Limb (tissue), 2 donors: Measurements from ENCODE around the gene S100A9.
"Not testable (repeated sequence)": the region's sequence is repeated elsewhere in the genome, so short reads cannot be mapped to it uniquely, and the experiment has no call there.

Source experiments
- DNase-seq, 2 donors: peaks; one replicate each; pipeline ENCODE4 v3.0.0-alpha.2; 2016; ENCODE audit errors: extremely low spot score in 2 of 2

The S100A9 gene

GRCh38 chr1:153357853-153358690 is at the start of gene S100A9:
S100A9 (plus strand) TSS chr1:153357854; CDS start chr1:153358284, 430 bp downstream.
- no peak for DNase-seq

GRCh38 chr1:153308540-153308939 is 49.1 kb upstream of the S100A9 start:
- DNase-seq = no peak

GRCh38 chr1:153309441-153309840 is 48.2 kb upstream of the S100A9 start:
- no peak for DNase-seq

GRCh38 chr1:153310526-153310925 is 47.1 kb upstream of the S100A9 start:
- no peak for DNase-seq

- no peak for DNase-seq
These were observed 45.0 kb upstream of the S100A9 start, which contains the start of gene PGLYRP3 for GRCh38 chr1:153312570-153313186. PGLYRP3 (minus strand) TSS chr1:153312952; CDS start chr1:153310665, 2,287 bp downstream.

GRCh38 chr1:153313288-153313687 is 44.4 kb upstream of the S100A9 start:
- DNase-seq = no peak

GRCh38 chr1:153314388-153314787 is 43.3 kb upstream of the S100A9 start:
- not testable (repeated sequence) for DNase-seq

GRCh38 chr1:153316013-153316412 is 41.6 kb upstream of the S100A9 start:
- not testable (repeated sequence) for DNase-seq

GRCh38 chr1:153318145-153318544 is 39.5 kb upstream of the S100A9 start:
- not testable (repeated sequence) for DNase-seq

- DNase-seq = no peak
These were observed 35.1 kb upstream of the S100A9 start for GRCh38 chr1:153322568-153322967.

- no peak for DNase-seq
These were observed 32.7 kb upstream of the S100A9 start for GRCh38 chr1:153324912-153325311.

GRCh38 chr1:153333902-153334301 is 23.8 kb upstream of the S100A9 start:
- no peak for DNase-seq

- DNase-seq = no peak
These were observed 21.0 kb upstream of the S100A9 start for GRCh38 chr1:153336650-153337049.

- no peak for DNase-seq
These were observed 19.4 kb upstream of the S100A9 start for GRCh38 chr1:153337980-153338853.

- no peak for DNase-seq
These were observed 17.9 kb upstream of the S100A9 start for GRCh38 chr1:153339802-153340201.

GRCh38 chr1:153340356-153340755 is 17.3 kb upstream of the S100A9 start:
- DNase-seq = no peak

GRCh38 chr1:153341431-153341934 is 16.2 kb upstream of the S100A9 start:
- DNase-seq = no peak

GRCh38 chr1:153342178-153342577 is 15.5 kb upstream of the S100A9 start:
- DNase-seq = no peak

- no peak for DNase-seq
These were observed 14.5 kb upstream of the S100A9 start for GRCh38 chr1:153343040-153343681.

- no peak for DNase-seq
These were observed 13.6 kb upstream of the S100A9 start for GRCh38 chr1:153343811-153344717.
